Skin epidermis (tissue), 12 donors: ENCODE measurements around the gene FAM149B1.

Source experiments
- H3K27ac ChIP-seq, 21 experiments: fragments of 200-600 bp; sonication (generic) in 11 of 21; one replicate each; pipeline ENCODE4 v1.5.0; 2020; ENCODE audit warnings: mild to moderate bottlenecking in 3 of 21, inconsistent platforms in 2 of 21, moderate library complexity in 2 of 21
- H3K4me3 ChIP-seq, 7 experiments: fragments of 200-600 bp; sonication (generic) in 2 of 7; one replicate each; pipeline ENCODE4 v1.5.0; 2020; ENCODE audit warnings: inconsistent platforms in 2 of 7, mild to moderate bottlenecking in 2 of 7, moderate library complexity in 1 of 7

The FAM149B1 gene

DNA sequence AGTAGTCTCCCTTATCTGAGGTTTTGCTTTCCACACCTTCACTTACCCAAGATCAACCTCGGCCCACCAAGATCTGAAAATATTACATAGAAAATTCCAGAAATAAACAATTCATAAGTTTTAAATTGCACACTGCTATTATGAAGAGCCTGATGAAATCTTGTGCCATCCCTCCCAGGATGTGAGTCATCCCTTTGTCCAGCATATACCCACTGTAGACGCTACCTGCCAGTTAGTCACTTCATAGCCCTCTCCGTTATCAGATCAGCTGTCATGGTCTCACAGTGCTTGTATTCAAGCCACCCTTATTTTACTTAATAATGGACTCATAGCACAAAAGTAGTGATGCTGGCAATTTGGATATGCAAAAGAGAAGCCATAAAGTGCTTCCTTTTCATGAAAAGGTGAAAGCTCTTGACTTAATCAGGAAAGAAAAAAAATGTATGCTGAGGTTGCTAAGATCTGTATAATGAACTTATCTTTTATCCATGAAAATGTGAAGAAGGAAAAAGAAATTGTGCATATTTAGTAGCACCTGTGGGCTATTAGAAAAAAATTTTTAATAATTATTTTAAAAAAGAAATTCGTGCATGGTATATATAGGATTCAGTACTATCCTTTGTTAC, 94.3 kb downstream of the FAM149B1 start:
- Histone ChIP-seq H3K27ac (no peak overlapping the region), H3K4me3 (no peak overlapping the region)

DNA sequence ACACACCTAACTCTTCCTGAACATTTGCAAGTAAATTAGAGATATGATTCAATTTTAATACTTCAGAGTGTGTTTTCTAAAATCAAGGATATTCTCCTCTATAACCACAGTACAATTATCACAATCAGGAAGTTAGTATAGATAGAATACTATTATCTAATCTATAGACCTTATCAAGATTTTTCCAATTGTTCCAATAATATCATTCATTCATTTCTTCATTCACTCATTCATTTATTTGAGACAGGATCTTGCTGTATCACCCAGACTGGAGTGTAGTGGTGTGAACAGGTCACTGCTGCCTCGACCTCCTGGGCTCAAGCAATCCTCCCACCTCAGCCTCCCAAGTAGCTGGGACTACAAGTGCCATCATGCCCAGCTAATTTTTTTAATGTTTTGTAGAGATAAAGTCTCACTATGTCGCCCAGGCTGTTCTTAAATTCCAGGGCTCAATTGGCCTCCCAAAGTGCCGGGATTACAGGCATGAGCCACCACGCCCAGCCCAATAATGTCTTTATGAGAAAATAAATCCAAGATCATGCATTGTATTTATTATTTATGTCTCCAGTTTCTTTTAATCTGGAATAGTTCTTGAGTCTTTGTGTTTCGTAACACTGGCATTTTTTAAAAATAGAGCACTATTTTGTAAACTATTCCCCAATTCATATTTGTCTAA, 95.1 kb downstream of the FAM149B1 start:
- Histone ChIP-seq H3K27ac (no peak overlapping the region), H3K4me3 (no peak overlapping the region)

DNA sequence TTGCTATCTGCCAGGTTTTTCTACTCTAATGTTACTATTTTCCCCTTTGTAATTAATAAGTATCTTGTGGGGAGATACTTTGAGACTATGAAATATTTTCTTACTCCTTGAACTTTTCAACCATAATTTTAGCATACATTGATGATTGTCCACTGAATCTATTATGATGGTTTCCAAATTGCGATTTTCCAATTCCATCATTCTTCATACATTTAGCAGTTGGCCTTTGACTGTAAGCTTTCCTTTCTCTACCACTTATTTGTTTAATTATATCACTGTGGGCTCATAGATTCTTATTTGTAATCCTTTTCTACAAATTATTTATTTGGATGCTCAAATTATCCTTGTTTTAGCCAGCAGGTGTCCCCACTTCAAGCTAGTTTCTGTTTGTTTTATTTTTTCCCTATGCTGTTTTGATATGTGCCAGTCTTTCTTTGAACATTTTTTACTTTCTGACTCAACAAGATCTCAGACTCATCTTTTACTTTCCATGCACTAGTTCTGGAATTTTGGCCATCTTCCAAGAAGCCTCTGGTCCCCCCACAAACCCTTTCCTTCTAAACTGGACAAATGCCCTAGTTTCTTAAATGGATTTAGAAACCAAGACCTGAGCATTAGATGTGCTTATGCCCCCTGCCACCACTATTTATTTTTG, 95.9 kb downstream of the FAM149B1 start:
- H3K27ac ChIP-seq = no peak overlapping the region
- H3K4me3 ChIP-seq = no peak overlapping the region

DNA sequence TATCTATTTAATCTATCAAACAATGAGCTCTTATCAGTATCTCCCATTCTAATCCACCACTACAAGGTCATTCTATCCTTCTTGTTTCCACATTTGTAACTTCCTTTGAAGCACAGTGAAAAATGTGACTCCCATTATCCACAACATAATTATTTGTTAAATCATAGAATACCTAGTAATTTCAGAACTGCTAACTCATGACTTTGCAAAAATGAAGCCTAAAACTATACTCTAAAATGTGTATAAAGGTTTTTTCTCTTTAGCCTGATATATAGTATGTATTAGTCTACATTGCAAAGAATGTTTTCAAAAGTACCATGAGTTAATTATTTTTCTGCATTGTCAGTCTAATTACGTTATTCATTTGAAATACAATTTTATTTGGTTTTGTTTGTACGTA, 96.5 kb downstream of the FAM149B1 start:
- Histone ChIP-seq H3K27ac (no peak overlapping the region), H3K4me3 (no peak overlapping the region)

DNA sequence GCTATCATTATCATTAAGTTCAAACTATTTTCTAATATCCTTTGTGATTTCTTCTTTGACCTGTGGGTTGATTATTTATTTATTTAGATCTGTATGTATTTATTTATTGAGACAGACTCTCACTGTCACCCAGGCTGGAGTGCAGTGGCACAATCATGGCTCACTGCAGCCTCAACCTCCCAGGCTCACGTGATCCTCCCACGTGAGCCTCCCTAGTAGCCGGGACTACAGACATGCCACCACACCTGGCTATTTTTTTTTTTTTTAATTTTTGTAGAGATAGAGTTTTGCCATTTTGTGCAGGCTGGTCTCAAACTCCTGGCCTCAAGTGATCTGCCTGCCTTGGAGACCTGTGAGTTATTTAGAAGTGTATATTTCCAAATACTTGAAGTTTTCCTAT, 113.2 kb downstream of the FAM149B1 start:
- Histone ChIP-seq H3K27ac (no peak overlapping the region), H3K4me3 (no peak overlapping the region)

DNA sequence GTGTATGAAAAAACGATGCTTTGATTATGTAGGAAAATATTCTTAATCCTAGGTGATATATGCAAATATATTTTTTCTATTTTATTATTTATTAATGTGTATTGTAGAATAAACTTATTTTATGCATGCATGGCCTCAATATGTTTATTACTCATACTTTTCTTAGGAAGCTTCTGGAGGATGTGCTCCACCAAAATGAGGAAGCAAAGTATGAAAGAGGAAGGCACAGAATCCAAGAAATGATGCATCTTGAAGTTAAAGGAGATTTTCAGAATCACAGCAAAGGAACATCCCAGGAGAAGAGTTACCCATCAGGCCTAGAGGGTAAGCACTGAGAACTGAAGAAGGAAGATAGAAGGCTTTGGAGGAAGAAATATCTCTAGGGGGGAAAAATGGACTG, 119.5 kb downstream of the FAM149B1 start:
- Histone ChIP-seq H3K27ac (no peak overlapping the region), H3K4me3 (no peak overlapping the region)

DNA sequence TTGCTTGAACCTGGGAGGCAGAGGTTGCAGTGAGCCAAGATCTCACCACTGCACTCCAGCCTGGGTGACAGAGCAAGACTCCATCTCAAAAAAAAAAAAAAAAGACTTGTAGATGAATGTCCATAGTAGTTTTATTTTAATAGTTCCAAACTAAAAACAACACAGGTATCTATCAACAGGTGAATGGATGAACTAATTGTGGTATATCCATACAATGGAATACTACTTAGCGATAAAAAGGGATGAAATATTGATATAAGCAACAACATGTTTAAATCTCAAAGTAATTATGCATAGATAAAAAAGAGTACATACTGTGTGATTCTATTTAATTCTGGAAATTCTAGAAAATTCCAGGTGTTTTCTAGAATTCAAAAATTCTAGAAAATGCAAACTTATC, 122.0 kb downstream of the FAM149B1 start:
- no peak overlapping the region for H3K27ac ChIP-seq
- H3K4me3 ChIP-seq = no peak overlapping the region

DNA sequence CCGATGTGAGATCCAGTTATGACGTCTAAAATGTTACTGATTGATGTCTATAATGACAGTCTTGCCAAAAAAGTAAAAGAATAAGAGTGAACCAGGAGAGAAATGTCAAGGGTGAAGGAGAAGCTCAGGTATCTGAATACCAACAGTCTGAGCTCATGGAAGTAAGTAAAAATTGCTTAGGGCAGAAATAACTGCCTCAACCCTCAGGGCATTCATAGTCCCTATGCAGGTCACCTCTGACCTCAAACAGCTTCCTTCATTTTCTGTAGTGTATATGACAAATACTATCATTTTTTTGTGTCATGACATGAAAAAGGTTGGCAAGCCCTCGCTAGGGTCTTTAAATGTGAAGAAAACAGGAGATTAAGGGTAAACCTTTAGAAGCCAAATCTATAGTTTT, 125.5 kb downstream of the FAM149B1 start:
- no peak overlapping the region for H3K4me3 ChIP-seq
- no peak overlapping the region for H3K27ac ChIP-seq
